Neural cell (in vitro differentiated cells): ENCODE data around the gene FGF14.

ENCODE experiments used
- CTCF ChIP-seq: fragments of 450-650 bp; IDR thresholded peaks from 2 replicates; pipeline ENCODE4 v1.5.1; 2014; ENCODE audit warnings: antibody characterized with exemption, mild to moderate bottlenecking, moderate library complexity; ENCODE audit not compliant: poor library complexity, severe bottlenecking
- EP300 ChIP-seq: fragments of 450-650 bp; conservative IDR thresholded peaks from 2 replicates; pipeline ENCODE4 v1.6.1; 2014; ENCODE audit warnings: antibody characterized with exemption, mild to moderate bottlenecking, moderate library complexity; ENCODE audit not compliant: poor library complexity, severe bottlenecking
- EZH2 ChIP-seq: fragments of 200-600, 300-800 bp; shearing (Covaris generic), sonication (generic); IDR thresholded peaks from 2 replicates; pipeline ENCODE4 v1.6.1; 2014; ENCODE audit warnings: antibody characterized with exemption, low read length, borderline replicate concordance, mild to moderate bottlenecking; ENCODE audit not compliant: insufficient read depth, poor library complexity, severe bottlenecking
- MXI1 ChIP-seq: fragments of 450-650 bp; conservative IDR thresholded peaks from 2 replicates; pipeline ENCODE4 v1.6.1; 2014; ENCODE audit warnings: antibody characterized with exemption, mild to moderate bottlenecking; ENCODE audit not compliant: poor library complexity, severe bottlenecking
- POLR2AphosphoS5 ChIP-seq: IDR thresholded peaks from 2 replicates; pipeline ENCODE4 v1.6.1; 2012
- RAD21 ChIP-seq: fragments of 450-650 bp; conservative IDR thresholded peaks from 2 replicates; pipeline ENCODE4 v1.6.1; 2014; ENCODE audit warnings: antibody characterized with exemption, mild to moderate bottlenecking, moderate library complexity
- REST ChIP-seq: IDR thresholded peaks from 2 replicates; pipeline ENCODE4 v1.6.1; 2012; ENCODE audit warnings: borderline replicate concordance
- TAF1 ChIP-seq: IDR thresholded peaks from 2 replicates; pipeline ENCODE4 v1.6.1; 2012; ENCODE audit warnings: low read depth

- TF ChIP-seq EP300 = no peak
- no peak for TF ChIP-seq RAD21
- TF ChIP-seq CTCF = no peak
- no peak for TF ChIP-seq REST
- TF ChIP-seq EZH2 = no peak
- TF ChIP-seq MXI1 = no peak
- TF ChIP-seq POLR2AphosphoS5 = no peak
- TF ChIP-seq TAF1 = no peak
These were observed 563.5 kb downstream of the FGF14 start for GRCh38 chr13:101838323-101838722.
